GM11168 (cell line): ENCODE results near the gene LPCAT3.
"Not testable (repeated sequence)": the region's sequence is repeated elsewhere in the genome, so short reads cannot be mapped to it uniquely, and the experiment has no call there.

Experiments used
- in situ Hi-C: fragments of 300-500 bp; cut with MboI; formaldehyde crosslinking; loops from one replicate; pipeline ENCODE4 v1.12.0; 2022; ENCODE audit warnings: low sequenced_read_pairs; ENCODE audit not compliant: unreplicated experiment

Gene LPCAT3

DNA sequence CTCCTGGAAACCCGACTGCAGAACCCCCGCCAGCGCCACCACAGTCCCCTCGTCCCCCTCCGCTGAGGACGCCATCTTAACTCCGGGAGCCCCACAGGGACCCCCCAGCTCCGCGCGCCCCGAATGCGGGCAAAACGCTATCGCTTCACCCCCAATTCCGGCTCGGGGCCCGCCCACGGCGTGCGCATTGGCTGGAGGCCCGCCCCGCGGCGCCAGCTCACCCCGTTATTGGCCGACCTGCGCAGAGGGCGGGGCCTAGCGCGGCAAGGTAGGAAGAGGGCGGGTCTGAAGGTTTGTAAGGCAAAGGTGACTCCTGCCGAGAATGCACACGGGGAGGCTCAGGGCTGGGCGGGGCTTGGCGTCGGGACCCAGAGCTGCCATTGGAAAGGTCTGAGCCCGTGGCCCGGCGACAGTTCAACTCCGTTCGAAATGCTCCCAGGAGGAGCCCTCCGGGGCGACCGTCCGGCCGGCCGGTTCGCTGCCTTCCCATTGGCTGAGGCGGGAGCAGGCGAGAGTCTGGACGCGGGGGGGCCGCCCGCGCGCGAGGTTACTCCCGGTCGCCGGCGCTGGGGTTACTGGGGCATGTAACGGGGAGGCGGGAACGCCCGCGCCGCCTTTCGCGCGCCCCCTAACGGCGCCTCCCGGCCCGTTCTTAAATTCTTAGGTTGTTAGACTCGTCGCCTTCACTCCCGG is at the start of gene LPCAT3:
LPCAT3 (minus strand) TSS at position 127 of the 693 bp plus-strand sequence; CDS start at position 75, 52 bp downstream.
- in situ Hi-C loops: no loop called here

DNA sequence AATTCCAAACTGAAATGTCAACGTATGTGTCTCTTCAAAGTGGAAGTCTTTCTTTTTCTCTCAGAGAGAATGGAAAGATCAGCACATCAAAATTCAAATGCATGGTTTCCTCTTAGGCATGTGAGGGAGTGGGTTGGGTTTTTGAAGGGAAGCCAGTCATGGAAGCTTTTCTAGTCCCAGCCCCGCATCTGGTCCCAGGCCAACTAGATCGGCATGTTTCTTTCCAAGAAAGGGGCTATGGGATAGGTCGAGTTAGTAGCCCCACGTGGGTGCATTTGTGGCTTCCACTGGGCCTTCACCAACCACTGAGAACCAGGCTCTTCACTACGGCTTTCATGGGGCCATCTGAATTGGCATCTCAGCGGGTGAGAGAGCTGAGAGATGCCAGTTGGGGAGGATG is 48.8 kb upstream of the LPCAT3 start:
- in situ Hi-C loops: no loop called here

- in situ Hi-C loops: no loop called here
These were observed 48.3 kb upstream of the LPCAT3 start for GRCh38 chr12:7066596-7066995.

GRCh38 chr12:7065073-7065623 is 46.9 kb upstream of the LPCAT3 start:
- in situ Hi-C loops: no loop called here

DNA sequence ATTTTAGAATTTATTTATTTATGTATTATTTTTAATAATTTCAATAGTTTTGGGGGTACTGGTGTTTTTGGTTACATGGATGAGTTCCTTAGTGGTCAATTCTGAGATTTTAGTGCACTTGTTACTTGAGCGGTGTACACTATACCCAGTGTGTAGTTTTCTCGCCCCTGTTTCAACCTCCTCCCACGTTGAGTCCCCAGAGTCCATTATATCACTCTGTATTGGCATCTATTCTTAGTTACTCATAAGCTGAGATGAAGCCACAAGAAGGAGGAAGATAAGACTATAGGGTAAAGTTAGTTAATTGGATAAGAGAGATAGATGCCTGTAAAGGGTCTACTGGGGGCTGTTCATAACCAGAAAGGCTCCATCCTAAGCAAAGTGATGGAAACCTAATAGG is 46.2 kb upstream of the LPCAT3 start:
- in situ Hi-C loops: no loop called here

GRCh38 chr12:7061596-7061995 is 43.3 kb upstream of the LPCAT3 start:
- in situ Hi-C loops: no loop called here

GRCh38 chr12:7061138-7061537 is 42.9 kb upstream of the LPCAT3 start:
- in situ Hi-C loops: no loop called here

DNA sequence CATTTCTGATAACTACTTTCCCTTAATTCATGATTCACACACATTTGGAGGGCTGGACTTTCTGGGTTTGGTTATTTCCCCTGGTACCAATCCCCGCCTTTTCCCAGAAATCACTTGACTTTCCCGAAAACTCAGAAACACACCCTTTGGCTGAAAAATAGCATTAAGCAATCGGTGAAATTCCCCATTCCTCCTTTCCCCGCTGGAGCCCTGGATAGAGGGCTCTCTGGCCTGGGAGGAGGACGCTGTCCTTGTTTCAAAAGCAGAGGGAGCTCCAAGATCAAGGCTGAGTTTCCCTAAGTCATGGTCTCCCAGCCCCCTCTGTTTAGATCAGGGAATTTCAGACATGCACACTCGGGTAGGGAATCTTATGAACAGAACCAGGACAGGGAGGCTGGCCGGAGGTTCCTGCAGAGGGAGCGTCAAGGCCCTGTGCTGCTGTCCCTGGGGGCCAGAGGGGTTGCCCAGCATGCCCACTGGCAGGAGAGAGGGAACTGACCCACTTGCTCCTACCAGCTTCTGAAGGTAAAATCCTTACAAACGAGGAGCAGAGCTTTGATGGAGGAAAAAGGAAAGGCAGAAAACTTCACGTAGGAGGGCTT is 42.2 kb upstream of the LPCAT3 start, which contains the start of gene C1S:
C1S (plus strand) TSS at position 366 of the 602 bp plus-strand sequence. CDS start 1,195 bp downstream, outside the sequence.
- in situ Hi-C loops: no loop called here

GRCh38 chr12:7059780-7060179 is 41.5 kb upstream of the LPCAT3 start:
- in situ Hi-C loops: no loop called here

DNA sequence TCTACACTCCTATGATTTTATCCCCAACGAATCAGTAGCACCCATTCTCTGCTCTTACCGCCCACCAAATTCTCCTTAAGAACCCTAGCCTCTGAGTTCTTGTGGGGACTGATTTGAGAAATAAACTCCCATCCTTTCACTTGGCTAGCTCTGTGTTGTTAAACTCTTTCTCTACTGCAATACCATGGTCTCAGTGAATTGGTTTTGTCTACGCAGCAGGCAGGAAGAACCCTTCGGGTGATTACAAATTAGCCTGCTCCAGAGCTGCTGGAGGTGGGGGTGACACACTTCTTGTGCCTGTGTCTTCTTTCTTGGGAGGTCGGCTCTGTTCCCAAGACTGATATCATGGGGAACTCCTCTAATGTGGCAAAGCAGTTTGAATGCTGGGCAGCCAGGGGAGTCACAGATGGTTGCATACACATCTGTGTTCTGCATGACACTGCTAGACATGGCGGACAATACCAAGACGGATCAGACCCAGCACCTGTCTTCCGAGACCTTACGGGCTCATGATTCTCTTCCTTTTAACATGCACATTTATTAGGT is 40.6 kb upstream of the LPCAT3 start:
- in situ Hi-C loops: no loop called here

DNA sequence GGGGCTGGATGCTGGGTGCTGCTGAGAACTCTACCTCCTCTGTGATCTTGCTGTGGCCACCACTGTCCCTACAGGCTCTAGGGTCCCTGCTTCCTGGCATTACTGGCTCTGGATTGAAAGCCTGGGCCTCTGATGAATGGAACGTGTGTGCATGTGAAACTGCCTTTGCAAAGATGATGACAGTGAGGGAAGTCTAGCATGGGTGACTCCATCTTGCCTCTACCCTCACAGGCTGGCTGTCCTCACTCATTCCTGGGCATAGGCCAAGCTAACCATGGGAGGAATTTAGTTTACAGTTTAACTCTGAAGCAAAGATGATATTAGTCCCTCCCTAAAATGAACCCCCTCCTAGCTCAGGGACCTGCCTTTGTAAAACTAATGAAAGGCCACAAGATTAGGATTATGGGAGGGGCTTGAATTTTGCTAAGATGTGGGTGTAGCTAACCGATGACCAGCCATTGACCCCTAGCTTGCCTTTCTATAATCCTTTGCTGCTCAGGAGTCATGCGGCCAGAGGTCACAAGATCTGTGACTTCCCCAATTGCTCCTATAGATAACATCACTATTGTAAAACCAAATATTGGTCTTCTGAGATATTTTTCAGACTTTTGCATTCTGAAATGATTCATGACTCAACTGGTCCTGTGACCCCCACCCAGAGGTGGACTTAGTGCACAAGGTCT is 40.0 kb upstream of the LPCAT3 start:
- in situ Hi-C loops: no loop called here

GRCh38 chr12:7055736-7056135 is 37.5 kb upstream of the LPCAT3 start:
- in situ Hi-C loops: not testable (repeated sequence)

DNA sequence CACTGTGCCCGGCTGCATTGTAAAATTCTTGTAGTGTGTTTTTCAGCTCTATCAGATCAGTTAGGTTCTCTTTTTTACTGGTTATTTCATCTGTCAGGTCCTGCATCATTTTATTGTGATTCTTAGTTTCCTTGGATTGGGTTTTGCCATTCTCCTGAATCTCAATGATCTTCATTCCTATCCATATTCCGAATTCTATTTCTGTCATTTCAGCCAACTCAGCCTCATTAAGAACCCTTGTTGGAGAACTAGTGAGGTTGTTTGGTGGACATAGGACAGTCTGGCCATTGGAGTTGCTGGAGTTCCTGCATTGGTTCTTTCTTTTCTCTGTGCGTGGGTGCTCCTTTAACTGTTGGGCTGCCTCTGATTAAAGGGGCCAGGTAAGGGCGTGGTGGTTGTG is 36.6 kb upstream of the LPCAT3 start:
- in situ Hi-C loops: no loop called here

- in situ Hi-C loops: not testable (repeated sequence)
These were observed 31.7 kb upstream of the LPCAT3 start for GRCh38 chr12:7049973-7050372.

DNA sequence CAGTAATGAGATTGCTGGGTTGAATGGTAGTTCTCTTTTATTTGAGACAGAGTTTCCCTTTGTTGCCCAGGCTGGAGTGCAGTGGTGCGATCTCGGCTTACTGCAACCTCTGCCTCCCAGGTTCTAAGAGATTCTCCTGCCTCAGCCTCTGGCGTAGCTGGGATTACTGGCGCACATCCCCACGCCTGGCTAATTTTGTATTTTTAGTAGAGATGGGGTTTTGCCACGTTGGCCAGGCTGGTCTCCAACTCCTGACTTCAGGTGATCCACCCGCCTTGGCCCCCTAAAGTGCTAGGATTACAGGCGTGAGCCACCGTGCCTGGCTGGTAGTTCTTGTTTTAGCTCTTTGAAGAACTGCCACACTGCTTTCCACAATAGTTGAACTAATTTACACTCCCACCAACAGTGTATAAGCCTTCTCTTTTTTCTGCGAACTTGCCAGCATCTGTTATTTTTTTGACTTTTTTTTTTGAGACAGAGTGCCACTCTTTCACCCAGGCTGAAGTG is 31.2 kb upstream of the LPCAT3 start:
- in situ Hi-C loops: not testable (repeated sequence)

DNA sequence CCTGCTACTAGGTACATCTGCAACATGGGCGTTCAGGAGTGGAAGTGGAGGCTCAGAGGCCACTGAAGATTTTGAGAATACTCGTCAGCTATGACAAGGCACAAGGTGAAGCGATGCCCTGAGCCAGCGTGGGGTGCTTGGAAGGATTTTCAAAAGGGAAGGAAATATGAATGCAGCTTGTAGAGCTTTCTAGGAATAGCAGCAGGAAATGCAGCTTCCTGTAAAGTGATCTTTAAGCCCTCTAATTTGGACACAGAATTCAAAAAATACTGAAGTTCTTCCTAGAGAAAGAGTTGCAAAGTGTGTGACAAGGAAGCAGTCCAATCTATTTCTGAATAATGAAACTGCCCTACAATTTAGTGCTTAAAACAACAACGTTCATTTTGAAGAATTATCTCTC is 29.0 kb upstream of the LPCAT3 start:
- in situ Hi-C loops: no loop called here

- in situ Hi-C loops: no loop called here
These were observed 28.3 kb upstream of the LPCAT3 start for GRCh38 chr12:7046383-7047105.

DNA sequence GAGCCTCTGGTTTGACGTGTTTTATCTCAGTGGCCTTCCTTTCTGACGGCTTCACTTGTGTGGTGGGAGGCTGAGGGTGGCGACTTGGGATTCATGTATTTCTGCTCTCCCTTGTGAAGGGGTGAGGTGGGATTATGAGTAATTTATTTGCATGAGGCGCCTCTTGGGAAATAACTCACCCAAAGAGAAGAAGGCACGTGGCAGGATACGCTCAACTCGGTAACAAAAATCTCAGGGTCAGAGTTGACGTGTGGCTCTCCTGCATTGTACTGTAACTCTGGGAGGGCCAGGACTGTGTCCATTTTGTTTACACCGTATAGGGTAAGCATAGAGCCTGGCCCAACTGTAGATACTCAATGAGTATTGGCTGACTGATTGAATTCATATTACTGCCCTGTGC is 27.6 kb upstream of the LPCAT3 start:
- in situ Hi-C loops: no loop called here

DNA sequence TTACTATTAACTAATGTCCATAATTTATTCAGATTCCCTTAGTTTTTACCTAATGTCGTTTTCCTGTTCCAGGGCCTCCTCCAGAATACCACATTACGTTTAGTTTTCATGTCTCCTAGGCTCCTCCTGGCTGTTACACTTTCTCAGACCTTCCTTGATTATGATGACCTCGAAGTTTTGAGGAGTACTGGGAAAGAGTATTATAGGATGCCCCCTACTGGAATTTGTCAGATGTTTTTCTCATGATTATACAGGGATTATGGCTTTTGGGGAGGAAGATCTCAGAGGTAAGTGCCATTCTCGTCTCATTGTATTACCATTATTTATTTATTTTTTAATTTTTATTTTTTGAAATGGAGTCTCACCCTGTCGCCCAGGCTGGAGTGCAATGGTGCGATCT is 24.6 kb upstream of the LPCAT3 start:
- in situ Hi-C loops: no loop called here

DNA sequence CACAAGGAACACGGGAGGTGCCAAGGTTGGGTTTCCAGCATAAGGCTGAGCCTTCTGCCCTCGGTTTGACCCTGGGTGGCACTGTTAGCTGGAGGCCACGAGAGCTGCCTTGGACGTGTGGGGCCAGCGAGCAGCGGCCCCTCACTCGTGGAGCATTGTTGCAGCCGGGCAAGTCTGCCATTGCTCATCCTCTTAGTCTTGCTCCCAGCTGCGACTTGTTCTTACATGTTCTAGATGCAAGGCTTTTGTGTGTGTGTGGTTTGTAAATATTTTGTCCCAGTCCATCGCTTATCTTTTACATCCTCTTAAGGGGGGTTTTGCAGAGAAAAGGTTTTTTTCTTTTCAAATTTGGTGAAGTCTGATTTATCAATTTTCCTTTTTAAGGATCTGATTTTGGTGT is 21.1 kb upstream of the LPCAT3 start:
- in situ Hi-C loops: no loop called here
